HCT116 (cell line): ENCODE results near the gene IQGAP2. TPM values are rescaled to one million over a fixed set of nuclear protein-coding genes. Genes with fewer than 3 reads are reported as not detected.

Source experiments
- ATAC-seq: fragments of 200-7000 bp; cut with Tn5 transposase; 2 replicates; pipeline ENCODE4 v1.9.1; 2020; ENCODE audit warnings: mild to moderate bottlenecking, moderate library complexity
- BruUV-seq: library from RNA; stranded (reverse); fragments of 400-500 nt; replicated peaks from 2 replicates; lab custom pipeline; 2021; lab: Mats Ljungman, UMichigan
- CTCF ChIA-PET: fragments of 300-600 bp; sonication (Branson Sonifier 250); formaldehyde crosslinking; loops from one replicate; lab custom pipeline; 2021; ENCODE audit warnings: antibody characterized with exemption; lab: Charles Lee
- POLR2A ChIA-PET: fragments of 300-600, 350-600 bp; sonication (Branson Sonifier 250); formaldehyde crosslinking; loops from one replicate; lab custom pipeline; 2021; ENCODE audit warnings: antibody characterized with exemption; lab: Charles Lee
- RAD21 ChIA-PET, 2 experiments: fragments of 300-600 bp; sonication (Branson Sonifier 250); formaldehyde crosslinking; loops; one replicate each; lab custom pipeline; 2023; ENCODE audit warnings: low total read pairs in 2 of 2; ENCODE audit not compliant: uncharacterized antibody in 2 of 2, unreplicated experiment in 2 of 2, low non-redundant PET in 1 of 2; lab: Charles Lee
- DNase-seq: peaks from one replicate; pipeline ENCODE4 v3.0.0-alpha.2; 2010; ENCODE audit warnings: low read depth, low spot score
- H2AFZ ChIP-seq: fragments of 200-600 bp; shearing (Covaris generic), sonication (generic); 2 replicates; pipeline ENCODE4 v1.6.1; 2017; ENCODE audit warnings: low read depth, mixed run types, mixed read lengths, antibody characterized with exemption, low read length; ENCODE audit not compliant: poor library complexity, severe bottlenecking
- H3K27ac ChIP-seq: 2 replicates; pipeline ENCODE4 v1.5.1; 2012; ENCODE audit warnings: low read depth, low read length
- H3K27me3 ChIP-seq: fragments of 200-600 bp; sonication (generic); 2 replicates; pipeline ENCODE4 v1.6.1; 2016; ENCODE audit warnings: mixed run types, low read length, mixed read lengths; ENCODE audit not compliant: insufficient read depth
- H3K36me3 ChIP-seq, 2 experiments: fragments of 200-500 bp in 1 of 2; fragments of 200-600 bp in 1 of 2; sonication (Bioruptor generic) in 1 of 2; sonication (generic) in 1 of 2; 2 replicates each; pipeline versions ENCODE4 v1.5.1 to v1.6.1; 2014 to 2016; ENCODE audit warnings: low read length in 2 of 2, inconsistent platforms in 1 of 2, mixed read lengths in 1 of 2, mixed run types in 1 of 2; ENCODE audit not compliant: insufficient read depth in 2 of 2, control insufficient read depth in 1 of 2
- H3K4me1 ChIP-seq, 2 experiments: fragments of 200-600 bp in 1 of 2; sonication (generic) in 1 of 2; 2 replicates each; pipeline versions ENCODE4 v1.5.1 to v1.6.1; 2012 to 2017; ENCODE audit warnings: low read length in 2 of 2, inconsistent platforms in 1 of 2, mild to moderate bottlenecking in 1 of 2, mixed read lengths in 1 of 2, mixed run types in 1 of 2, moderate library complexity in 1 of 2; ENCODE audit not compliant: insufficient read depth in 2 of 2, control insufficient read depth in 1 of 2
- H3K4me2 ChIP-seq: fragments of 200-600 bp; sonication (generic); 2 replicates; pipeline ENCODE4 v1.6.1; 2017; ENCODE audit warnings: mixed run types, low read length, mixed read lengths
- H3K4me3 ChIP-seq, 2 experiments: fragments of 200-600 bp in 1 of 2; sonication (generic) in 1 of 2; replicated peaks in 1 of 2; 2 replicates each; pipeline ENCODE4 v1.5.1; 2011 to 2016; ENCODE audit warnings: low read length in 2 of 2, control low read depth in 1 of 2, low read depth in 1 of 2, mild to moderate bottlenecking in 1 of 2, mixed read lengths in 1 of 2, mixed run types in 1 of 2
- H3K79me2 ChIP-seq: fragments of 200-600 bp; sonication (generic); 2 replicates; pipeline ENCODE4 v1.6.1; 2017; ENCODE audit warnings: mild to moderate bottlenecking, mixed run types, low read length, moderate library complexity, mixed read lengths; ENCODE audit not compliant: insufficient read depth
- H3K9ac ChIP-seq: fragments of 200-600 bp; sonication (generic); 2 replicates; pipeline ENCODE4 v1.6.1; 2016; ENCODE audit warnings: low read length, mixed read lengths
- H3K9me2 ChIP-seq: fragments of 200-600 bp; sonication (generic), shearing (Covaris generic); 2 replicates; pipeline ENCODE4 v1.6.1; 2017; ENCODE audit warnings: mixed run types, mild to moderate bottlenecking, moderate library complexity; ENCODE audit not compliant: insufficient read depth
- H3K9me3 ChIP-seq, 2 experiments: fragments of 200-500 bp in 1 of 2; fragments of 200-600 bp in 1 of 2; sonication (Bioruptor generic) in 1 of 2; sonication (generic) in 1 of 2; 2 replicates each; pipeline ENCODE4 v1.6.1; 2014 to 2017; ENCODE audit warnings: low read length in 2 of 2, mixed read lengths in 2 of 2, inconsistent platforms in 1 of 2, low read depth in 1 of 2, mild to moderate bottlenecking in 1 of 2, mixed run types in 1 of 2, moderate library complexity in 1 of 2; ENCODE audit not compliant: control insufficient read depth in 1 of 2, insufficient read depth in 1 of 2
- H4K20me1 ChIP-seq: fragments of 200-600 bp; sonication (generic), shearing (Covaris generic); 2 replicates; pipeline ENCODE4 v1.6.1; 2017; ENCODE audit warnings: mixed run types, mild to moderate bottlenecking, moderate library complexity; ENCODE audit not compliant: insufficient read depth
- CEBPB ChIP-seq: IDR thresholded peaks from 2 replicates; pipeline ENCODE4 v1.6.1; 2012; ENCODE audit warnings: low read depth
- EGR1 ChIP-seq: IDR thresholded peaks from 2 replicates; pipeline ENCODE4 v1.6.1; 2012; ENCODE audit warnings: low read depth
- ELF1 ChIP-seq: IDR thresholded peaks from 2 replicates; pipeline ENCODE4 v1.6.1; 2012; ENCODE audit warnings: low read depth, borderline replicate concordance
- EZH2 ChIP-seq: fragments of 200-600 bp; sonication (generic); IDR thresholded peaks from 2 replicates; pipeline ENCODE4 v1.6.1; 2017; ENCODE audit warnings: antibody characterized with exemption, mixed run types
- FOSL1 ChIP-seq: IDR thresholded peaks from 2 replicates; pipeline ENCODE4 v1.6.1; 2012; ENCODE audit warnings: low read depth
- JUND ChIP-seq: IDR thresholded peaks from 2 replicates; pipeline ENCODE4 v1.6.1; 2012
- POLR2A ChIP-seq: IDR thresholded peaks from 2 replicates; pipeline ENCODE4 v1.7.0; 2011; ENCODE audit warnings: borderline replicate concordance; ENCODE audit not compliant: insufficient read depth, insufficient read length; ENCODE audit errors: extremely low read depth
- POLR2AphosphoS5 ChIP-seq: IDR thresholded peaks from 2 replicates; pipeline ENCODE4 v1.6.1; 2011; ENCODE audit warnings: mild to moderate bottlenecking, low read depth, low read length, moderate library complexity
- RAD21 ChIP-seq: IDR thresholded peaks from 2 replicates; pipeline ENCODE4 v1.6.1; 2012; ENCODE audit warnings: low read depth, mild to moderate bottlenecking
- SIN3A ChIP-seq: IDR thresholded peaks from 2 replicates; pipeline ENCODE4 v1.6.1; 2012; ENCODE audit warnings: low read depth
- SP1 ChIP-seq: IDR thresholded peaks from 2 replicates; pipeline ENCODE4 v1.6.1; 2012; ENCODE audit warnings: low read depth
- SRF ChIP-seq: IDR thresholded peaks from 2 replicates; pipeline ENCODE4 v1.6.1; 2012; ENCODE audit warnings: low read depth
- TCF7L2 ChIP-seq: IDR thresholded peaks from 2 replicates; pipeline ENCODE4 v1.7.0; 2011; ENCODE audit warnings: borderline replicate concordance, inconsistent platforms; ENCODE audit not compliant: insufficient read depth, insufficient read length; ENCODE audit errors: extremely low read depth
- YY1 ChIP-seq: IDR thresholded peaks from 2 replicates; pipeline ENCODE4 v1.6.1; 2011; ENCODE audit warnings: low read length, low read depth, moderate library complexity, mild to moderate bottlenecking; ENCODE audit not compliant: insufficient replicate concordance; ENCODE audit errors: extremely low read depth
- ZFX ChIP-seq: fragments of 450-650 bp; IDR thresholded peaks from 2 replicates; pipeline ENCODE4 v1.6.1; 2017
- ZNF274 ChIP-seq: fragments of 200-500 bp; sonication (Bioruptor generic); IDR thresholded peaks from 2 replicates; pipeline ENCODE4 v1.6.1; 2014; ENCODE audit warnings: mild to moderate bottlenecking, low read depth, low read length, inconsistent platforms
- intact Hi-C: fragments of 100-400 bp; cut with micrococcal nuclease; formaldehyde crosslinking; loops from 2 replicates; pipeline ENCODE4 v1.10.0; 2022
- total RNA-seq: library from RNA; stranded (reverse); gene quantifications from one replicate; pipeline ENCODE4 v1.2.1, GENCODE V29; 2021; ENCODE audit not compliant: unreplicated experiment
- TF ChIP-seq, protein P1 (sequence below): IDR thresholded peaks from 2 replicates; pipeline ENCODE4 v1.6.1; 2012
- TF ChIP-seq, protein P2 (sequence below), 3 experiments: fragments of 200-600 bp in 1 of 3; sonication (generic) in 1 of 3; IDR thresholded peaks in 2 of 3; conservative IDR thresholded peaks in 1 of 3; 2 replicates each; pipeline ENCODE4 v1.5.1; 2012 to 2017; ENCODE audit warnings: low read depth in 2 of 3, low read length in 2 of 3, antibody characterized with exemption in 1 of 3, borderline replicate concordance in 1 of 3, control low read depth in 1 of 3, mild to moderate bottlenecking in 1 of 3, mixed read lengths in 1 of 3, mixed run types in 1 of 3, moderate library complexity in 1 of 3; ENCODE audit not compliant: insufficient read depth in 1 of 3
- TF ChIP-seq, protein P3 (sequence below): IDR thresholded peaks from 2 replicates; pipeline ENCODE4 v1.6.1; 2011; ENCODE audit warnings: mild to moderate bottlenecking, low read length, moderate library complexity; ENCODE audit not compliant: insufficient replicate concordance; ENCODE audit errors: extremely low read depth

Gene IQGAP2
- total RNA-seq, 1 experiment from 2014 or later = 2.0 TPM

GRCh38 chr5:76365561-76365960, 37.5 kb upstream of the IQGAP2 start:
- no peaks in the 10 kb centered on the region for H3K9me2 ChIP-seq
- H3K79me2 ChIP-seq = no peaks in the 10 kb centered on the region
- no peaks in the 10 kb centered on the region for H4K20me1 ChIP-seq
- ATAC-seq (no peak), DNase-seq (no peak)
- TF ChIP-seq FOSL1 (no peak), ELF1 (no peak), ZNF274 (no peak), EGR1 (no peak), TCF7L2 (no peak), CEBPB (no peak), SRF (no peak), EZH2 (no peak), ZFX (no peak), SP1 (no peak), POLR2AphosphoS5 (no peak), SIN3A (no peak), RAD21 (no peak), POLR2A (no peak), YY1 (no peak), JUND (no peak)
- TF ChIP-seq, protein P1, sequence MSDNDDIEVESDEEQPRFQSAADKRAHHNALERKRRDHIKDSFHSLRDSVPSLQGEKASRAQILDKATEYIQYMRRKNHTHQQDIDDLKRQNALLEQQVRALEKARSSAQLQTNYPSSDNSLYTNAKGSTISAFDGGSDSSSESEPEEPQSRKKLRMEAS = no peak
- TF ChIP-seq, protein P2, sequence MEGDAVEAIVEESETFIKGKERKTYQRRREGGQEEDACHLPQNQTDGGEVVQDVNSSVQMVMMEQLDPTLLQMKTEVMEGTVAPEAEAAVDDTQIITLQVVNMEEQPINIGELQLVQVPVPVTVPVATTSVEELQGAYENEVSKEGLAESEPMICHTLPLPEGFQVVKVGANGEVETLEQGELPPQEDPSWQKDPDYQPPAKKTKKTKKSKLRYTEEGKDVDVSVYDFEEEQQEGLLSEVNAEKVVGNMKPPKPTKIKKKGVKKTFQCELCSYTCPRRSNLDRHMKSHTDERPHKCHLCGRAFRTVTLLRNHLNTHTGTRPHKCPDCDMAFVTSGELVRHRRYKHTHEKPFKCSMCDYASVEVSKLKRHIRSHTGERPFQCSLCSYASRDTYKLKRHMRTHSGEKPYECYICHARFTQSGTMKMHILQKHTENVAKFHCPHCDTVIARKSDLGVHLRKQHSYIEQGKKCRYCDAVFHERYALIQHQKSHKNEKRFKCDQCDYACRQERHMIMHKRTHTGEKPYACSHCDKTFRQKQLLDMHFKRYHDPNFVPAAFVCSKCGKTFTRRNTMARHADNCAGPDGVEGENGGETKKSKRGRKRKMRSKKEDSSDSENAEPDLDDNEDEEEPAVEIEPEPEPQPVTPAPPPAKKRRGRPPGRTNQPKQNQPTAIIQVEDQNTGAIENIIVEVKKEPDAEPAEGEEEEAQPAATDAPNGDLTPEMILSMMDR (IDR thresholded peaks at IDR 0.05 in 2 of 3, conservative IDR thresholded peaks at IDR 0.05 in 1 of 3; ENCODE audit: borderline replicate concordance in 1 of 3, insufficient read depth in 1 of 3, low read depth in 2 of 3, low read length in 2 of 3) = no peak
- TF ChIP-seq, protein P3, sequence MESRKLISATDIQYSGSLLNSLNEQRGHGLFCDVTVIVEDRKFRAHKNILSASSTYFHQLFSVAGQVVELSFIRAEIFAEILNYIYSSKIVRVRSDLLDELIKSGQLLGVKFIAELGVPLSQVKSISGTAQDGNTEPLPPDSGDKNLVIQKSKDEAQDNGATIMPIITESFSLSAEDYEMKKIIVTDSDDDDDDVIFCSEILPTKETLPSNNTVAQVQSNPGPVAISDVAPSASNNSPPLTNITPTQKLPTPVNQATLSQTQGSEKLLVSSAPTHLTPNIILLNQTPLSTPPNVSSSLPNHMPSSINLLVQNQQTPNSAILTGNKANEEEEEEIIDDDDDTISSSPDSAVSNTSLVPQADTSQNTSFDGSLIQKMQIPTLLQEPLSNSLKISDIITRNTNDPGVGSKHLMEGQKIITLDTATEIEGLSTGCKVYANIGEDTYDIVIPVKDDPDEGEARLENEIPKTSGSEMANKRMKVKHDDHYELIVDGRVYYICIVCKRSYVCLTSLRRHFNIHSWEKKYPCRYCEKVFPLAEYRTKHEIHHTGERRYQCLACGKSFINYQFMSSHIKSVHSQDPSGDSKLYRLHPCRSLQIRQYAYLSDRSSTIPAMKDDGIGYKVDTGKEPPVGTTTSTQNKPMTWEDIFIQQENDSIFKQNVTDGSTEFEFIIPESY = no peak
- H3K9me3 ChIP-seq = no peaks in the 10 kb centered on the region
- H3K4me2 ChIP-seq = no peak overlapping the region
- peak overlapping the region; percentile 38 for H2AFZ ChIP-seq
- no peak overlapping the region for H3K27ac ChIP-seq
- H3K4me1 ChIP-seq = peaks cover 4 to 22% of the 10 kb centered on the region in 2 experiments; a peak in 3 of 4 replicates
- no peaks in the 10 kb centered on the region for H3K27me3 ChIP-seq
- no peaks in the 10 kb centered on the region for H3K36me3 ChIP-seq
- RAD21 ChIA-PET = no interaction called here
- CTCF ChIA-PET = no interaction called here
- BruUV-seq = no TSS peak
- no peak overlapping the region for H3K4me3 ChIP-seq
- intact Hi-C loops = no loop called here
- H3K9ac ChIP-seq = no peak overlapping the region
- POLR2A ChIA-PET = no interaction called here
